BLaER1 treated with 17β-estradiol and CSF1 and Interleukin-3, amounts not matched to agents 10 nM and 100 nM (cell line): ENCODE data around the gene IFTAP.
A peak's percentile ranks its signal among the peaks of the same experiment; 100 is the strongest.

ENCODE experiments used
- H3K27ac ChIP-seq, 11 experiments: shearing (Covaris generic); formaldehyde crosslinking; 2 replicates each; pipeline ENCODE4 v1.8.1; 2022
- H3K27me3 ChIP-seq, 11 experiments: shearing (Covaris generic); formaldehyde crosslinking; 2 replicates each; pipeline ENCODE4 v1.8.1; 2022
- H3K36me3 ChIP-seq, 11 experiments: shearing (Covaris generic); formaldehyde crosslinking; 2 replicates each; pipeline ENCODE4 v1.8.1; 2022
- H3K4me1 ChIP-seq, 10 experiments: shearing (Covaris generic); formaldehyde crosslinking; 2 replicates each; pipeline ENCODE4 v1.8.1; 2022
- H3K4me2 ChIP-seq, 11 experiments: shearing (Covaris generic); formaldehyde crosslinking; 2 replicates each; pipeline ENCODE4 v1.8.1; 2022
- H3K4me3 ChIP-seq, 10 experiments: shearing (Covaris generic); formaldehyde crosslinking; 2 replicates each; pipeline ENCODE4 v1.8.1; 2022
- H3K9ac ChIP-seq, 11 experiments: shearing (Covaris generic); formaldehyde crosslinking; 2 replicates each; pipeline ENCODE4 v1.8.1; 2022
- H3K9me3 ChIP-seq, 11 experiments: shearing (Covaris generic); formaldehyde crosslinking; replicated peaks in 1 of 11; 2 replicates each; pipeline ENCODE4 v1.8.1; 2022
- H4K20me1 ChIP-seq, 11 experiments: shearing (Covaris generic); formaldehyde crosslinking; 2 replicates each; pipeline ENCODE4 v1.8.1; 2022
- Cebpa-rat ChIP-seq, 11 experiments: shearing (Covaris generic); IDR thresholded peaks; 2 replicates each; pipeline ENCODE4 v1.8.1; 2022

Gene IFTAP

DNA sequence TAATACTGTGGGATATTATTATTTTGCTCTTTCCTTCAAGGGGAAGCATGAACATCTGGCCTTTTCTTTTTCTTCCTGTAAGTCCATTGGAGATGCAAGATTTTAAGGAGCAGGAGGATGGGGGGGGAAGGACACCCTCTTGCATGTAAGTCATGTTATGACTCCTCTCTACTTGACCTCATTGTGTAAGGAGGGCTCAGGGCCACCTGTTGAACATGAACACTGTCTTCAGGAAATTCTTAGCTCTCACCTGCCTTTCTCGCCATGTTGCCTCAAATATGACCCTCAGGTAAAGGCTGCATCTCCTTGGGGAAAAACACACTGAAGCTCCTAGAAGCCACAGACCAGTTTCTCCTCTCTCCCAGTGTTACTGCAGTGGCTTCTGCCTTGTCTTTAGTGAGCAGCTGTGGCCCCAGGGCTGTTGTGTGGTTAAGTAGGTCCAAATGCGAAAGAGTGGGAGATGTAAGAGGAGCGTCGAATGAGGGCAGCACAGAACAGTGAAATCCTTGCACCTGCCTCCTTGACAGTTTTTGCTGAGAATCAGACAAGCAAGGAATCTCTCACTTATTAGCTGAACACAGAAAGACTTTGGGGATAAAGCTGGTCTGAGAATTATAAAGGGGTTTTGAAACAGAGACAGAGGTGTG lies 27.8 kb upstream of the IFTAP start:
- peak overlapping the region in 2 of 11 experiments; percentile 33 to 82; a peak in 3 of 22 replicates for H3K27ac ChIP-seq
- H3K9ac ChIP-seq, result peak overlapping the region in 4 of 11 experiments; percentile 22 to 83 (median 76); a peak in 4 of 22 replicates

DNA sequence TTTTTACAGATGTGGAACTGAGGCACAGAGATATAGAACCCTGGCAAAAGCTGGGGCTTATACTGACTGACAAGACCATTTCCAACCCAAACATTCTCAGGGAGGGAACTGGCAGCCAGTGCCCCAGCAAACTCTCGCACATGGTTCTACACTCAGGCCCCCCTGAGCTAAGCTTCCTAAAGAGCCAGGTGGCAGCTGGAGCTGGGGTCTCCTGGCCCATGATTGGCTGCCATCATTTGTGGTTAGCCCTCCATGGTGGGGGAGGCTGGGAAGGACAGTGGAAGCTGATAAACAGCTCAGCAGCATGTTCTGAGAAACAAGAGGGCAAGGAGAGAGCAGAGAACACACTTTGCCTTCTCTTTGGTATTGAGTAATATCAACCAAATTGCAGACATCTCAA lies 26.6 kb upstream of the IFTAP start, which contains the start of gene RAG1:
RAG1 (plus strand) TSS at position 314 of the 400 bp plus-strand sequence. CDS start 5,298 bp downstream, outside the sequence.
- Histone ChIP-seq H3K36me3 (peaks cover 0 to 24% (median 0%) of the 10 kb centered on the region in 11 experiments; a peak in 3 of 22 replicates), H3K27me3 (no peaks in the 10 kb centered on the region; a peak in 1 of 22 replicates), H3K9ac (peak within 1 kb of the TSS in 8 of 11 experiments; percentile 10 to 83 (median 68); a peak in 13 of 22 replicates), H3K4me1 (peaks cover 30 to 81% (median 60%) of the 10 kb centered on the region in 10 experiments), H3K4me2 (peak within 1 kb of the TSS; percentile 43 to 98 (median 83); a peak in 21 of 22 replicates), H3K27ac (peak within 1 kb of the TSS in 8 of 11 experiments; percentile 53 to 85 (median 74); a peak in 14 of 22 replicates), H4K20me1 (no peaks in the 10 kb centered on the region), H3K4me3 (peak within 1 kb of the TSS in 7 of 10 experiments; percentile 42 to 74 (median 66); a peak in 13 of 20 replicates), H3K9me3 (no peaks in the 10 kb centered on the region)
- TF ChIP-seq Cebpa-rat (IDR thresholded peaks at IDR 0.05), result 0 out of 22 replicates have a peak, but pooled peaks of 1 of the 11 experiments have one; percentile 21

More for the DNA sequence above, 27.8 kb upstream of the IFTAP start:
- Histone ChIP-seq H3K9me3 (no peaks in the 10 kb centered on the region), H3K4me1 (peaks cover 18 to 70% (median 54%) of the 10 kb centered on the region in 10 experiments), H3K36me3 (peaks cover 0 to 13% (median 0%) of the 10 kb centered on the region in 11 experiments; a peak in 2 of 22 replicates), H3K27me3 (no peaks in the 10 kb centered on the region; a peak in 1 of 22 replicates), H3K4me2 (peak overlapping the region in 9 of 11 experiments; percentile 4 to 98 (median 90); a peak in 17 of 22 replicates), H3K4me3 (peak overlapping the region in 3 of 10 experiments; percentile 66 to 74 (median 69); a peak in 3 of 20 replicates), H4K20me1 (no peaks in the 10 kb centered on the region)
- no peak for TF ChIP-seq Cebpa-rat (IDR thresholded peaks at IDR 0.05)

DNA sequence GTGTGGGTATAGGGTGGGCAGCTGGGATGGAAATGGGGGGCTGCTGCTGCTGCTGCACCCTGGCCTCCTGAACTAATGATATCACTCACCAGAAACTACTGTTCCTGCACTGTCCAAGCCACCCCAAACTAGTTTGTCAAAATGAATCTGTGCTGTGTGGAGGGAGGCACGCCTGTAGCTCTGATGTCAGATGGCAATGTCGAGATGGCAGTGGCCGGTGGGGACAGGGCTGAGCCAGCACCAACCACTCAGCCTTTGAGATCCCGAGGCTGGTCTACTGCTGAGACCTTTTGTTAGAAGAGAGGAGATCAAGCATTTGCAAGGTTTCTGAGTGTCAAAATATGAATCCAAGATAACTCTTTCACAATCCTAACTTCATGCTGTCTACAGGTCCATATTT lies 25.2 kb upstream of the IFTAP start:
- peak overlapping the region; percentile 43 to 98 (median 83) for H3K4me2 ChIP-seq

DNA sequence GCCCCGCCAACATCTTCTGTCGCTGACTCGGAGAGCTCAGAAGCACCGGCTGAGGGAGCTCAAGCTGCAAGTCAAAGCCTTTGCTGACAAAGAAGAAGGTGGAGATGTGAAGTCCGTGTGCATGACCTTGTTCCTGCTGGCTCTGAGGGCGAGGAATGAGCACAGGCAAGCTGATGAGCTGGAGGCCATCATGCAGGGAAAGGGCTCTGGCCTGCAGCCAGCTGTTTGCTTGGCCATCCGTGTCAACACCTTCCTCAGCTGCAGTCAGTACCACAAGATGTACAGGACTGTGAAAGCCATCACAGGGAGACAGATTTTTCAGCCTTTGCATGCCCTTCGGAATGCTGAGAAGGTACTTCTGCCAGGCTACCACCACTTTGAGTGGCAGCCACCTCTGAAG lies 19.8 kb upstream of the IFTAP start:
- H3K27me3 ChIP-seq, result no peaks in the 10 kb centered on the region
- peaks cover 18 to 97% (median 80%) of the 10 kb centered on the region in 10 experiments; a peak in 19 of 20 replicates for H3K4me1 ChIP-seq
- H3K4me2 ChIP-seq, result peak overlapping the region; percentile 83 to 98 (median 93)
- peak overlapping the region in 9 of 11 experiments; percentile 59 to 85 (median 81); a peak in 18 of 22 replicates for H3K27ac ChIP-seq
- peaks cover 0 to 12% (median 0%) of the 10 kb centered on the region in 11 experiments; a peak in 2 of 22 replicates for H3K9me3 ChIP-seq
- H3K36me3 ChIP-seq, result peaks cover 0 to 92% (median 8%) of the 10 kb centered on the region in 11 experiments; a peak in 10 of 22 replicates
- no peak for TF ChIP-seq Cebpa-rat (IDR thresholded peaks at IDR 0.05)
- H3K9ac ChIP-seq, result peak overlapping the region in 10 of 11 experiments; percentile 12 to 83 (median 74); a peak in 19 of 22 replicates
- peak overlapping the region; percentile 35 to 74 (median 65) for H3K4me3 ChIP-seq
- peaks cover 0 to 53% (median 0%) of the 10 kb centered on the region in 11 experiments; a peak in 4 of 22 replicates for H4K20me1 ChIP-seq

More for the DNA sequence above, 25.2 kb upstream of the IFTAP start:
- no peaks in the 10 kb centered on the region; a peak in 1 of 22 replicates for H3K27me3 ChIP-seq
- H3K4me1 ChIP-seq, result peaks cover 34 to 93% (median 68%) of the 10 kb centered on the region in 10 experiments
- peak overlapping the region in 10 of 11 experiments; percentile 7 to 83 (median 60); a peak in 16 of 22 replicates for H3K9ac ChIP-seq
- H3K4me3 ChIP-seq, result peak overlapping the region in 7 of 10 experiments; percentile 42 to 74 (median 66); a peak in 14 of 20 replicates
- peaks cover 0 to 38% (median 0%) of the 10 kb centered on the region in 11 experiments; a peak in 5 of 22 replicates for H3K36me3 ChIP-seq
- TF ChIP-seq Cebpa-rat (IDR thresholded peaks at IDR 0.05), result no peak
- H4K20me1 ChIP-seq, result peaks cover 0 to 4% (median 0%) of the 10 kb centered on the region in 11 experiments; a peak in 2 of 22 replicates
- no peaks in the 10 kb centered on the region for H3K9me3 ChIP-seq
- peak overlapping the region in 8 of 11 experiments; percentile 53 to 85 (median 74); a peak in 16 of 22 replicates for H3K27ac ChIP-seq

DNA sequence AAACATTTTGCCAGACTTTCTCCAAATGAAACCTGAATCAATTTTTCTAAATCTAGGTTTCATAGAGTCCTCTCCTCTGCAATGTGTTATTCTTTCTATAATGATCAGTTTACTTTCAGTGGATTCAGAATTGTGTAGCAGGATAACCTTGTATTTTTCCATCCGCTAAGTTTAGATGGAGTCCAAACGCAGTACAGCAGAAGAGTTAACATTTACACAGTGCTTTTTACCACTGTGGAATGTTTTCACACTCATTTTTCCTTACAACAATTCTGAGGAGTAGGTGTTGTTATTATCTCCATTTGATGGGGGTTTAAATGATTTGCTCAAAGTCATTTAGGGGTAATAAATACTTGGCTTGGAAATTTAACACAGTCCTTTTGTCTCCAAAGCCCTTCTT lies 16.9 kb upstream of the IFTAP start:
- Histone ChIP-seq H3K4me3 (peak overlapping the region in 7 of 10 experiments; percentile 52 to 74 (median 66); a peak in 13 of 20 replicates), H3K27ac (peak overlapping the region in 8 of 11 experiments; percentile 14 to 85 (median 70); a peak in 14 of 22 replicates), H3K36me3 (peaks cover 0 to 98% (median 34%) of the 10 kb centered on the region in 11 experiments; a peak in 16 of 22 replicates), H3K9ac (peak overlapping the region in 8 of 11 experiments; percentile 31 to 83 (median 76); a peak in 16 of 22 replicates), H3K9me3 (peaks cover 19 to 35% (median 24%) of the 10 kb centered on the region in 11 experiments), H3K4me2 (peak overlapping the region; percentile 36 to 98 (median 93); a peak in 21 of 22 replicates), H4K20me1 (peaks cover 0 to 53% (median 0%) of the 10 kb centered on the region in 11 experiments; a peak in 4 of 22 replicates), H3K27me3 (no peaks in the 10 kb centered on the region), H3K4me1 (peaks cover 18 to 68% (median 60%) of the 10 kb centered on the region in 10 experiments; a peak in 19 of 20 replicates)
- no peak for TF ChIP-seq Cebpa-rat (IDR thresholded peaks at IDR 0.05)

DNA sequence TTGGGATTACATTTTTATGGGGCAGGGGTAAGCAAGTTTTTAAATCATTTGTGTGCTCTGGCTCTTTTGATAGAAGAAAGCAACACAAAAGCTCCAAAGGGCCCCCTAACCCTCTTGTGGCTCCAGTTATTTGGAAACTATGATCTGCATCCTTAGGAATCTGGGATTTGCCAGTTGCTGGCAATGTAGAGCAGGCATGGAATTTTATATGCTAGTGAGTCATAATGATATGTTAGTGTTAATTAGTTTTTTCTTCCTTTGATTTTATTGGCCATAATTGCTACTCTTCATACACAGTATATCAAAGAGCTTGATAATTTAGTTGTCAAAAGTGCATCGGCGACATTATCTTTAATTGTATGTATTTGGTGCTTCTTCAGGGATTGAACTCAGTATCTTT lies 16.4 kb upstream of the IFTAP start:
- peak overlapping the region in 8 of 11 experiments; percentile 31 to 83 (median 76); a peak in 16 of 22 replicates for H3K9ac ChIP-seq
- H3K9me3 ChIP-seq, result peaks cover 19 to 40% (median 28%) of the 10 kb centered on the region in 11 experiments
- peaks cover 0 to 98% (median 34%) of the 10 kb centered on the region in 11 experiments; a peak in 16 of 22 replicates for H3K36me3 ChIP-seq
- peak overlapping the region in 10 of 11 experiments; percentile 48 to 98 (median 94); a peak in 21 of 22 replicates for H3K4me2 ChIP-seq
- H3K27me3 ChIP-seq, result no peaks in the 10 kb centered on the region
- peak overlapping the region in 8 of 11 experiments; percentile 14 to 85 (median 70); a peak in 12 of 22 replicates for H3K27ac ChIP-seq
- no peak for TF ChIP-seq Cebpa-rat (IDR thresholded peaks at IDR 0.05)
- H4K20me1 ChIP-seq, result peaks cover 0 to 53% (median 0%) of the 10 kb centered on the region in 11 experiments; a peak in 4 of 22 replicates
- H3K4me3 ChIP-seq, result peak overlapping the region in 7 of 10 experiments; percentile 52 to 74 (median 66); a peak in 14 of 20 replicates
- H3K4me1 ChIP-seq, result peaks cover 18 to 64% (median 56%) of the 10 kb centered on the region in 10 experiments; a peak in 19 of 20 replicates

DNA sequence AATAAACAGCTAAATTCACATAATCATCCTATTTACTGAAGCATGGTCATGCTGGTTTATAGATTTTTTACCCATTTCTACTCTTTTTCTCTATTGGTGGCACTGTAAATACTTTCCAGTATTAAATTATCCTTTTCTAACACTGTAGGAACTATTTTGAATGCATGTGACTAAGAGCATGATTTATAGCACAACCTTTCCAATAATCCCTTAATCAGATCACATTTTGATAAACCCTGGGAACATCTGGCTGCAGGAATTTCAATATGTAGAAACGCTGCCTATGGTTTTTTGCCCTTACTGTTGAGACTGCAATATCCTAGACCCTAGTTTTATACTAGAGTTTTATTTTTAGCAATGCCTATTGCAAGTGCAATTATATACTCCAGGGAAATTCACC lies 15.8 kb upstream of the IFTAP start:
- no peak for TF ChIP-seq Cebpa-rat (IDR thresholded peaks at IDR 0.05)
- Histone ChIP-seq H3K9me3 (peaks cover 19 to 42% (median 28%) of the 10 kb centered on the region in 11 experiments), H3K9ac (peak overlapping the region in 8 of 11 experiments; percentile 31 to 83 (median 76); a peak in 13 of 22 replicates), H3K4me3 (peak overlapping the region in 7 of 10 experiments; percentile 52 to 74 (median 66); a peak in 15 of 20 replicates), H3K27ac (peak overlapping the region in 5 of 11 experiments; percentile 23 to 82 (median 59); a peak in 6 of 22 replicates), H3K27me3 (no peaks in the 10 kb centered on the region), H3K4me1 (peaks cover 18 to 58% (median 51%) of the 10 kb centered on the region in 10 experiments; a peak in 19 of 20 replicates), H3K4me2 (peak overlapping the region; percentile 36 to 98 (median 93); a peak in 21 of 22 replicates), H3K36me3 (peaks cover 0 to 94% (median 34%) of the 10 kb centered on the region in 11 experiments; a peak in 16 of 22 replicates), H4K20me1 (peaks cover 0 to 53% (median 0%) of the 10 kb centered on the region in 11 experiments; a peak in 4 of 22 replicates)
